CD4-positive, alpha-beta T cell treated with Interleukin-2 at 100 ng/mL for 4 hours (primary cell): ENCODE measurements around the gene HLX.

Experiments
- DNase-seq: peaks from one replicate; pipeline ENCODE4 v3.0.0-alpha.2; 2020; ENCODE audit warnings: low spot score

HLX gene

DNA sequence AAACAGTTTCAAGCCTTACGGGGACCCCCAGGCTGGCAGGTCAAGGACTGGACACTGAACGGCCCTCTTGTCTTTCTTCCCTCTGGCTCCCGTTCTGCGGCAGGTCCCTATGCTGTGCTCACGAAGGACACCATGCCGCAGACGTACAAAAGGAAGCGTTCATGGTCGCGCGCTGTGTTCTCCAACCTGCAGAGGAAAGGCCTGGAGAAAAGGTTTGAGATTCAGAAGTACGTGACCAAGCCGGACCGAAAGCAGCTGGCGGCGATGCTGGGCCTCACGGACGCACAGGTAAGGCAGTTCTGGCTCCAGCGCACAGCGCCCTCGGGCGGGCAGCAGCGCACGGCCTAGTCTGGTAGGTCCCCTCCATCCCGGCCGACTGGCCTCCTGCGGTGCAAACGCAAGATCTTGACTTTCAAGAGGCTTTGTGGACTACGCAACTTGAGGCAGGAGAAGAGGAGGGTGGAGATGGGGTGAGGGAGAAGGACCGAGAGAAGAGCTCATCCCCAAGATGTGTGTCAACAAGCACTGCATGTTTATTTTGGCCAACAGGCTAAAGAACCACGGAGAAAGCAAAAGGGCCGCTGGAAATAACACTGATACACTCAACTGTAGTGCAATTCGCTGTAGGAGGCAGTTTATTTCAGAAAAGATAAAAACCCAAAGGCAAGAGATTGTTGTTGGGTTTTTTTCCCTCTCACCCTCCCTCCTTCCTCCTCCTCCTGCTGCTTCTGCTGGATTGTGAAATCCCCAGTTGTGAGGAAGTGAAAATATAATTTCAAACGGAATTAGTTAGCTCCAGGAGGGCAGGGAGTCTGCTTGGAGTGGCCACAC is 3.0 kb downstream of the HLX start:
- DNase-seq = no peak

DNA sequence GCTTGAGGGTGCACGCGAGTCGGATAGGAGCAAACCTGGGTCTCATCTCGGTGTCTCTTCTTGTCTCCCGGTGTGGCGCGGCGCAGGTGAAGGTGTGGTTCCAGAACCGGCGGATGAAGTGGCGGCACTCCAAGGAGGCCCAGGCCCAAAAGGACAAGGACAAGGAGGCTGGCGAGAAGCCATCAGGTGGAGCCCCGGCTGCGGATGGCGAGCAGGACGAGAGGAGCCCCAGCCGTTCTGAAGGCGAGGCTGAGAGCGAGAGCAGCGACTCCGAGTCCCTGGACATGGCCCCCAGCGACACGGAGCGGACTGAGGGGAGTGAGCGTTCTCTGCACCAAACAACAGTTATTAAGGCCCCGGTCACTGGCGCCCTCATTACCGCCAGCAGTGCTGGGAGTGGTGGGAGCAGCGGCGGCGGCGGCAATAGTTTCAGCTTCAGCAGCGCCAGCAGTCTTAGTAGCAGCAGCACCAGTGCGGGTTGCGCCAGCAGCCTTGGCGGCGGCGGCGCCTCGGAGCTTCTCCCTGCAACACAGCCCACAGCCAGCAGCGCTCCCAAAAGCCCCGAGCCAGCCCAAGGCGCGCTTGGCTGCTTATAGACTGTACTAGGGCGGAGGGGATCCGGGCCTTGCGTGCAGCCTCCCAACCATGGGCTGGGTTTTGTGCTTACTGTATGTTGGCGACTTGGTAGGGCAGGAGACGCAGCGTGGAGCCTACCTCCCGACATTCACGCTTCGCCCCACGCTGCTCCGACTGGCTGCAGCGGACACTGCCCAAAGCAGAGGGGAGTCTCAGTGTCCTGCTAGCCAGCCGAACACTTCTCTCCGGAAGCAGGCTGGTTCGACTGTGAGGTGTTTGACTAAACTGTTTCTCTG is 5.1 kb downstream of the HLX start:
- no peak for DNase-seq

- no peak for DNase-seq
Observed at GRCh38 chr1:220884981-220885918, 6.0 kb downstream of the HLX start.

DNA sequence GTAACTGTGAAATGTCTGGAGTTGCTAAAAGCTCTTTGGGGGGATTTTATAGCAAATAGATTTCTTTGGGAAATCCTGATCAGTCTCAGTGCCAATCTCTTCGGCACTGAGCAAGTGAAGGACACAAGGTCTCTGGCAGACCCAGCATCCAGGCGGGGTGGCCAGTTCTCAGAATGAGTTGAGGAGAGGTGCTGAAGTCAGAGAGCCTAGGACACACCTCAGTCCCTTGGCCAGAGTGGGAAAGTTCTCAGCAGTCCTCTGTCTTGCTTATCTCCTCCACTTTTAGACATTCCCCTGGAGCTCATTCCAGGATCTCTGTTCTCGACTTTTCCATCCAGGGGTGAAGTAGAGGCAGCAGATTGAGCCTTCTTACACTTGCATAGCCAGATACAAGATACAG is 6.7 kb downstream of the HLX start:
- no peak for DNase-seq

DNA sequence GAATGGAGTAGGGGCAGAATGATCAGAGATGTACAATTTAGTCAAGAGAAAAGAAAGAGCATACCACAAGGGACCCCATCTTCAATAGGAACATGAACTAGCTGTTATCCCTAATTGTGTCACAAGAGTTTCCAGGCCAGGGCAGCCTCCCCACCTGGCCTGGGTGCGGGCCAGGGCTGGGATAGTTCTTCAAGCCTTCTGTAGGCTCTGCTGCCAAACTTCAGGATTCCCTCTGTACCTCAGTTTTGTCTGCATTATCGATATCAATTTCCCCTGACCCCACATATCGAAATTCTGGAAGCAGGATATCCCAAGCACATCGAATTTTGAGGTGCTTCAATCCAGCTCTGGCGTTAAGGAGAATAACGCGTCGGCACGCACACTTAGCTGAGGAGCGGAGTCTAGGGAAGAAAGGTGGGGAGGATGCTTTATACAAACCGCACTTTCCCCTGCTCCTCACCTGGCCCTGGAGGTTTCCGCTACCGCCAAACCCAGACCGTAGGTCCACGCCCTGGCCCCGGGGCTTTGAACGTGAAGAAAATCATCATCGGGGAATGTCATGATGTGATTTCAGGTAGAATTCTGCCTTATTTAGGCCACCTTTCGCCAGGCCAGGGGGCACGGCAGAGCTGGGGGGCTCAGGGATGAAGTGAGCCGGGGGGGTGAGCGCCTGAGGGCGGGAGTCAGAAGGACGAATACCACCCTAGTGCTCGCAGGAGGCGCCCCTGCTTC is 7.4 kb downstream of the HLX start:
- no peak for DNase-seq

DNA sequence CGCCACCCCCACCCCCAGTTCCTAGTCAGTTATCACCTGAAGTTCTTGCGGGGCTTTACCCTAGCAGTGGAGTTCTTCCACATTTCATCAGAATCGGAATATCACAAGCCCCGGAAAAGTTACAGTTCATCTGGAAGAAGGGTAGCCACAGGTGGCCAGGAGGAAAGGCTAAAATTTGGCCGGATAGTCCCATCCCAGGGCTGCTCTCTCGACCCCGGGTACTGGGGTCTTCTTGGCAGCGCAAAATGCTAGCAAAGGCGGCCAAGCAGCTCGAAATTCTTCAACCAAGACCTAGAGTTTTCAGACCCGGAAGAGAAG is 7.9 kb downstream of the HLX start:
- DNase-seq = no peak

DNA sequence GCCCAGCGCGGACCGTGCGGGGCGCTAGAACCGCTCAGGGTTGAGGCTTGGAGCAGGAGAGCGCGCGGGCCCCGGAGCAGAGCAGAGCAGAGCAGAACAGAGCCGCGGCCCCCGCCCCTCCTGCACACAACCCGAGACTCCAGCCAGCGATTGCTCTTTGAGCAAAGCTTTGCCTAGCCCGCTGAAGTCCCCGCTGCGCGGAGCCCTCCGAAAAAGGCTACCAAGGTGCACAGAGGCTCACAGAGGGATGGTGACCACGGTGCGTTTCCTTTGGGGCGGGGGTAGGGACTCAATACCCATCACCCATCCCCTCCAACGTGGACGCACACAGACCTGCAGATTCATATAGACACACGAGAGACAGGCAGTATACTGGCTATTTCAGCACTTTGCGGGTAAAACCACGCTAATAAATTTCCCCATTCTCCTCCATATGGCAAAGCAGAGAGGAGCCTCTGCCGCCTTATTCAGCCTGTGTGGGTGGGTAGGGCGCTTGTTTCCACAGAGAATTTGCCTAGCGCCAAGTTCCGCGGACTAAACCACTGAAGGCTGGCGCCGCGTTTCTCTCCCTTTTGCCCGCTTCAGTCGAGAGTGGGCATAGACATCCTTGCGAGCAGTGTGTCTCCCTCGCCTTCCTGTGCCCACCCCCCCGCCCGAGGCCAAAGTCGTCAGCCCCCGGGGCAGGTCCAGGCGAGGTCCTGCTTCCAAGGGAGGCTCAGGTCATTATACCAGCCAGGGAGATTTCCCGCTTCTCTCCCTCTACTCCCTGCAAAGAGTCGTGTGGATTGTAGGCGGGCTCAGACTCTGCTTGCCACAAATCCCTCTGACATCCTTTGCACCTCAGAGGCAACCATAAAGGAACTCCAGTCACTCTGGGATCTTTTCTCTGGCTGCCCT is 8.5 kb downstream of the HLX start:
- no peak for DNase-seq

GRCh38 chr1:220888417-220888986 is 9.3 kb downstream of the HLX start:
- DNase-seq = no peak

DNA sequence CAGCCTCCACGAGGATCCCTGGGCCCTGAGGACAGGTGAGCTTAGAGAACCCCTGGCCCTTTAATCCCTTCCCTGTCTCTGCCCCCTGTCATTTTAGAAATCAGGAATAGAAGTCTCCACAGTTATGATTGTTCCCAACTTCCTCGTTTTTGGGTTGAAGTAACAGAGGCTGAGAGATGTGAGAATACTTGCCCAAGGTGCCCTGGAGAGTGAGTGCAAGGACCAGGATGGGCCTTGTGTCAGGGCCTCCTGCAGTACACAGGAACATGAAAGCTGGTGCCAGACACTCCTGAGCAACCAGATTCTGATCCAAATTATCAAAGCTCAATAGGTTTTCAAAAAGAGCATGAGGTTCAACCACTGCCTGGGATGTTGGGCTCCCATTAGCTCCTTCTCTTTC is 10.1 kb downstream of the HLX start:
- DNase-seq = no peak

GRCh38 chr1:220889848-220890287 is 10.6 kb downstream of the HLX start:
- DNase-seq = no peak

GRCh38 chr1:220890602-220891001 is 11.4 kb downstream of the HLX start:
- no peak for DNase-seq

DNA sequence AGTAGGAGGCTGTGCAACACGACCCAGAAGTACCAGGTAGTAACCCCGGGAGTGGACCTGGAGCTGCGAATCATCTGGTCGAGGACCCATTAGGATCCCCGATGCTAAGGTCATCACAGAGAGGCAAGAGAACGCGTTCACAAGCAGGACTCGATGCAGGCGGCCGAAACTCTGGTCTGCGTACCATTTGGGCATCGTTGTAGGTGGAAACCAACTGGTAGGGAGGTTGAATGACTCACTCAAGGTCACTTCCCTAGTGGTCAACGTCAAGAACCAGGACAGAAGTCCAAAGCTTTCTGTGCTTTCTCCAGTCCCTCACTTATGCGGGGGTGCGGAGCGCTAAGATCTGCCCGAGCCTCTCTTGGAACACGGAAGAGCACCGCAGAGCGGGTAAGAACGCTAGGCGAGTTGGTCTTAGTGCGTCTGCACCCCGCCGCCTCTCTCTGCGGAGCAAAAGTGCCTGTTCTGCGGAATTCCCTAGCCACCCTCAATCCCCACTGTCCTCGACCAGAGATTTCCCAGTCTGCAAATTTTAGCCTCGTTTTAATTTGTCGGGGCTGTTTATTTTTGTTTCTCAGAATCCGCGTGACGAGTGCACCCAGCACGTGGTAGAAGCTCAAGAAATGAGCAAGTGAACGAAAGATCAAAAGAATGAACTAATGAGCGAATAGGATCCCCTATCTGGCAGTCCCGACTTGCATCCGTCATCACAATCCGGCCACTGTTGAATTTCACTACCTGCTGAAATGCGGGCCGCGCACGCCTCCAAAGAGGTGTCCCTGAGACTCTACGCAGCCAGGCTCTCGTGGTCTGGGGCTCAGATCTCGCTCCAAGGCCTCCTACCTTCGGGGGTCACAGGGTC is 12.2 kb downstream of the HLX start:
- DNase-seq = no peak

DNA sequence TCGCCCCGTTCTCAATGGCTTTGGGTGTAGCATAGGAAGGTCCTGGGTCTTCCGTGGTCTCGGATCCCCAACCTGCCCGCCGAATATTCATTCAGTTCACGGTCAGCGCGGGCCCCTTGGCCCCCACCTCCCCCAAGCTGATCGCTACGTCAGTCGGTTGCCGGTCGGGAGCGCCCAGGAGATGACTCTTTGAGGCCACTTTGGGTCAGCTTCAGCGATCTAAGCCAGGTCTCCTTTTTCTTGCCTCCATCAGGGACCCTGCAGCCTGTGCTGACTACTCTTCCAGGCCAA is 12.8 kb downstream of the HLX start:
- DNase-seq = no peak

DNA sequence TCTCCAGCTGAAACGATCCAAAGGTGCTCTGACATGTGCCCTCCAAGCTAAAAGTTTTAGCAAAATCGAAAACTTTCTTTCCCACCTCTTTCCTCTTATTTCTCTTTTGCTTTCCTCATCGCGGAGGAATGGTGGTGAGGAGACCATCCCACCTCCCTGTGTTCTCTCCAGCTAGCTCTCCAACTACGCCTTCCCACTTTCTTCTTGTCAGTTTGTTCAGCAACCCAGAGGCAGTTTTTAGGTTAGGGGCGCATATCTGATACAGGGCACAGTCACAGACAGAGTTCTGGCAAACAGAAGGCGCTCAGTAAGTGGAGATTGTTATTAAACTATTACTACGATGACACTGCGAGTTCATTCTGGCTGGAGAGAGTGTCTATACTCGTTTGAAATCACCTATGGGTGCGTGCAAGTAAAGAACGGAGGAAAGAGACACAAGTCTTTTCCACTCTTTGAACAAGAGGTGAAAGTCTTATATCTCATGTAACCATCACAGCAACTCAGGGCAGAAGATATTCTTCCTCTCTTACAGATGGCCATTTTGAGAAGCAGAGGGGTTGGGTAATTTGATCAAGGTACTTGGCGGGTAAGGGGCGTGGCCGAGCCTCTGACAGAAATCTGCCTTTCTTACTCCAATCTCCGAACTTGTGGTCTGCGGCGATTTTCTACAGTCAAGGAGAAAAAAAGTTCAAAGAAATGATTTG is 13.9 kb downstream of the HLX start:
- DNase-seq = no peak

DNA sequence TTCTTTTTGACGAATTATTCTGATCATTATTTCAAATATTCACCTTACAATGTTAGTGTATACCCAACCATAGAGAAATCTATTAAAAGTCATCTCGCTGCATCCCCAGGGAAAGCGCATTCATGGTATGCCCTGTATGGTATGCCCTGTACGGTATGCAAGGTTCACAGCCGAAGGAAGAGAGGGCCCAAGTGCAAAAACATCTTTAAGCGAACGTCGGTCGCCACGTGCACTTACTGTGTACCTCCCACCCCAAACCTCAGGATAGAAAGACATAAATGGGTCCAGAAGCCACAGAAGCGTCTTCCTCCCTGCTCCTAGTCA is 14.4 kb downstream of the HLX start:
- no peak for DNase-seq

DNA sequence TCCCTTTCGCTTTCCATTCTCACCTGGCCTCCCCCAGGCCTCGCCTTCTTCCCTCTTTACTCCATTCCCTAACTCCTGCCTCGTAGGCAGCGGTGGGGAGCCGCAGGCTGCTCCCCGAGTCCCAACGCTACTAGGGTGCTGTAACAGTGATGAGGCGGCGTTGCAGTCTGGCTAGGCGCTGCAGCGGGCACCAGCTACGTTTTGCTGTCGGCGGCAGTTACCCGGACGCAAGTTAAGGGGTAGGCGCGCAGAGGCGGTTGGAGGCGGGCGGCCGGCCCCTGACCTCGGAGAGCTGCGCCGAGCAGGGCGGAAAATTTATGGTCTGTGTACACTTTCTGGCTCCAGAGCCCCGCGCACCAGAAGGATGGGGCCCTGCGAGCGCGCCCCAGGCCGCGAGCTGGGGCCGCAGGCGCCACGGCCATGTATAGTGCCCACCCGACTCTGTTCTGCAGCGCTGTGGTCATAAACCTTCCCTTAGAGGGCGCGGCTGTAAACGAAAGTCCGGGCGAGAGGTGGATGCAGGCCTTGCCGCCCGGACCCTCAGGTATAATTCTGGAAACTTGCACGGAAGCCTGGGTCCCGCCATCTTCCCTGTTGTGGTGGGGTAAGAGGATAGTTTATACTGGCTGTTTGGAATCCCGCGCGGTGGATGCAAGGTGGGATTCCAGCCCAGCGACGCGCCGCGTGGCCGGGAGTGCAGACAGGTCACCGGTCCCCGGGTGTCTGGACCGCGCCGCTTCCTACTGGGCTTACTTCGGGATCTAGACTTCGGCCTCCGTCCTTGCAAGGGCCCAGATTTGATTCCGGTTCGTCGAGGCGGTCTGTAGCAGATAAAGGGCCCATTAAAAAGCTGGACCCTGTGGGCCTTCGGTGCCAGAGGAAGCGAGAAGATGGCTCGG is 15.0 kb downstream of the HLX start:
- DNase-seq = no peak

- DNase-seq = no peak
Observed at GRCh38 chr1:220894924-220895256, 15.6 kb downstream of the HLX start.

- no peak for DNase-seq
Observed at GRCh38 chr1:220895412-220895946, 16.2 kb downstream of the HLX start.
